MCF 10A (cell line): Measurements from ENCODE around the gene CCDC183. TPM values are rescaled to one million over a fixed set of nuclear protein-coding genes. Genes with fewer than 3 reads are reported as not detected.

Experiments used
- BruUV-seq: library from RNA; stranded (reverse); fragments of 400-500 nt; replicated peaks from 2 replicates; lab custom pipeline; 2021; lab: Mats Ljungman, UMichigan
- CTCF ChIA-PET: fragments of 300-600 bp; sonication (Branson Sonifier 250); formaldehyde crosslinking; extraction: SDS; loops from one replicate; lab custom pipeline; 2021; ENCODE audit warnings: antibody characterized with exemption, inconsistent platforms; lab: Yijun Ruan, JAX
- POLR2A ChIA-PET: fragments of 300-600, 350-650 bp; sonication (Branson Sonifier 250); formaldehyde crosslinking; extraction: SDS; loops from one replicate; lab custom pipeline; 2020; ENCODE audit warnings: antibody characterized with exemption, inconsistent platforms; lab: Yijun Ruan, JAX
- DNase-seq: peaks from one replicate; pipeline ENCODE4 v3.0.0-alpha.2; 2018; ENCODE audit not compliant: unreplicated experiment
- H3K27ac Mint-ChIP-seq: one replicate; pipeline ENCODE4 v1.8.0; 2022; ENCODE audit warnings: mild to moderate bottlenecking, low read depth, mixed read lengths; ENCODE audit not compliant: unreplicated experiment
- H3K27me3 Mint-ChIP-seq: one replicate; pipeline ENCODE4 v1.8.0; 2022; ENCODE audit warnings: mixed read lengths; ENCODE audit not compliant: insufficient read depth, unreplicated experiment
- H3K36me3 Mint-ChIP-seq: one replicate; pipeline ENCODE4 v1.8.0; 2022; ENCODE audit warnings: mild to moderate bottlenecking, moderate library complexity, mixed read lengths; ENCODE audit not compliant: insufficient read depth, unreplicated experiment
- H3K4me1 Mint-ChIP-seq: one replicate; pipeline ENCODE4 v1.8.0; 2022; ENCODE audit warnings: mixed read lengths; ENCODE audit not compliant: insufficient read depth, unreplicated experiment
- H3K4me3 Mint-ChIP-seq: one replicate; pipeline ENCODE4 v1.8.0; 2022; ENCODE audit warnings: mild to moderate bottlenecking, moderate library complexity, mixed read lengths; ENCODE audit not compliant: unreplicated experiment
- H3K9me3 Mint-ChIP-seq: one replicate; pipeline ENCODE4 v1.8.0; 2022; ENCODE audit warnings: mixed read lengths; ENCODE audit not compliant: unreplicated experiment
- CTCF ChIP-seq: fragments of 200-600 bp; IDR thresholded peaks from one replicate; pipeline ENCODE4 v1.8.0; 2022; ENCODE audit warnings: antibody characterized with exemption, mild to moderate bottlenecking; ENCODE audit not compliant: unreplicated experiment
- intact Hi-C: fragments of 100-400 bp; cut with micrococcal nuclease; formaldehyde crosslinking; loops from 2 replicates; pipeline ENCODE4 v1.14.1; 2022
- total RNA-seq: library from RNA; stranded (reverse); gene quantifications from 2 replicates; pipeline ENCODE4 v1.2.3, GENCODE V29; 2022

Gene CCDC183
- total RNA-seq, 1 experiment from 2014 or later: 0.26 TPM

GRCh38 chr9:136792321-136793085 is 3.6 kb upstream of the CCDC183 start:
- H3K9me3 Mint-ChIP-seq: no peaks in the 10 kb centered on the region
- H3K36me3 Mint-ChIP-seq: peaks cover 22% of the 10 kb centered on the region
- no peak for DNase-seq
- H3K27ac Mint-ChIP-seq: peak overlapping the region; percentile 94
- TF ChIP-seq CTCF: no peak
- H3K4me3 Mint-ChIP-seq: peak overlapping the region; percentile 81
- H3K27me3 Mint-ChIP-seq: no peaks in the 10 kb centered on the region
- TSS peak; percentile 39 for BruUV-seq
- ChIA-PET POLR2A (interaction anchor here (2.2 to 5.0 kb wide), 3 partner anchors 9 to 56 kb away, joined by 9 to 33 read pairs (median 12); partner anchors contain the start of gene RABL6), CTCF (interaction anchor here (0.6 to 1.5 kb wide), 15 partner anchors 11 to 603 kb away, joined by 3 to 12 read pairs (median 4); partner anchors contain the start of gene C8G)
- intact Hi-C loops: no loop called here
- H3K4me1 Mint-ChIP-seq: peaks cover 3% of the 10 kb centered on the region

GRCh38 chr9:136793086-136793946 is 2.8 kb upstream of the CCDC183 start:
- H3K27me3 Mint-ChIP-seq: no peaks in the 10 kb centered on the region
- no TSS peak for BruUV-seq
- H3K4me1 Mint-ChIP-seq: no peaks in the 10 kb centered on the region
- H3K27ac Mint-ChIP-seq: no peak overlapping the region
- ChIA-PET CTCF (interaction anchor here (0.5 to 1.5 kb wide), 12 partner anchors 10 to 399 kb away, joined by 3 to 12 read pairs (median 4); no protein-coding TSS in a partner anchor), POLR2A (interaction anchor here (0.9 to 5.0 kb wide), 2 partner anchors 9 to 15 kb away, joined by 3 to 33 read pairs; partner anchors contain the start of gene RABL6)
- peaks cover 22% of the 10 kb centered on the region for H3K36me3 Mint-ChIP-seq
- no peak for DNase-seq
- intact Hi-C loops: no loop called here
- no peak for TF ChIP-seq CTCF
- H3K9me3 Mint-ChIP-seq: no peaks in the 10 kb centered on the region
- no peak overlapping the region for H3K4me3 Mint-ChIP-seq

- BruUV-seq: no TSS peak
- H3K36me3 Mint-ChIP-seq: peaks cover 22% of the 10 kb centered on the region
- H3K27me3 Mint-ChIP-seq: no peaks in the 10 kb centered on the region
- ChIA-PET POLR2A (interaction anchor here (0.9 to 5.0 kb wide), 2 partner anchors 8 to 14 kb away, joined by 3 to 33 read pairs; partner anchors contain the start of gene RABL6), CTCF (interaction anchor here (0.6 to 1.5 kb wide), 7 partner anchors 12 to 306 kb away, joined by 3 to 7 read pairs (median 3); no protein-coding TSS in a partner anchor)
- no peak for DNase-seq
- no peaks in the 10 kb centered on the region for H3K9me3 Mint-ChIP-seq
- H3K4me3 Mint-ChIP-seq: no peak overlapping the region
- H3K27ac Mint-ChIP-seq: no peak overlapping the region
- no peaks in the 10 kb centered on the region for H3K4me1 Mint-ChIP-seq
- intact Hi-C loops: no loop called here
- TF ChIP-seq CTCF: no peak
Observed at GRCh38 chr9:136794281-136794999, 1.7 kb upstream of the CCDC183 start.
